HepG2 (cell line): Measurements from ENCODE around the gene FRAS1. TPM values are rescaled to one million over a fixed set of nuclear protein-coding genes. Genes with fewer than 3 reads are reported as not detected.

Experiments
- ATM ChIP-seq: fragments of 450-650 bp; IDR thresholded peaks from 2 replicates; pipeline ENCODE4 v1.7.1; 2017; ENCODE audit warnings: mild to moderate bottlenecking, borderline replicate concordance
- CENPT ChIP-seq: sonication (generic); formaldehyde crosslinking; IDR thresholded peaks from 2 replicates; pipeline ENCODE4 v1.8.0; 2022; ENCODE audit warnings: low read depth, mild to moderate bottlenecking, moderate library complexity, missing genetic modification reagents
- CHCHD3 ChIP-seq: sonication (generic); formaldehyde crosslinking; IDR thresholded peaks from 2 replicates; pipeline ENCODE4 v1.8.0; 2022; ENCODE audit warnings: mild to moderate bottlenecking, missing genetic modification reagents, moderate library complexity
- FOXP4 ChIP-seq: sonication (generic); formaldehyde crosslinking; IDR thresholded peaks from 2 replicates; pipeline ENCODE4 v1.4.0; 2020; ENCODE audit warnings: missing genetic modification reagents
- HOXA9 ChIP-seq: sonication (generic); formaldehyde crosslinking; IDR thresholded peaks from 2 replicates; pipeline ENCODE4 v1.8.1; 2022; ENCODE audit warnings: missing genetic modification reagents, mild to moderate bottlenecking, moderate library complexity, borderline replicate concordance
- MEF2D ChIP-seq: sonication (generic); formaldehyde crosslinking; IDR thresholded peaks from 2 replicates; pipeline ENCODE4 v1.5.1; 2020; ENCODE audit warnings: mild to moderate bottlenecking, missing genetic modification reagents
- POLR2A ChIP-seq, 2 experiments: IDR thresholded peaks; 2 replicates each; pipeline ENCODE4 v1.6.1; 2011; ENCODE audit warnings: low read depth in 2 of 2, low read length in 2 of 2, mild to moderate bottlenecking in 1 of 2, moderate library complexity in 1 of 2; ENCODE audit not compliant: insufficient read depth in 1 of 2
- SKI ChIP-seq: fragments of 450-650 bp; IDR thresholded peaks from one replicate; pipeline ENCODE4 v1.6.1; 2018; ENCODE audit warnings: mild to moderate bottlenecking; ENCODE audit not compliant: partially characterized antibody
- SRF ChIP-seq: IDR thresholded peaks from 2 replicates; pipeline ENCODE4 v1.6.1; 2011; ENCODE audit warnings: mild to moderate bottlenecking, low read depth, low read length, moderate library complexity
- TAF15 ChIP-seq: fragments of 200-400 bp; formaldehyde crosslinking; IDR thresholded peaks from one replicate; pipeline ENCODE4 v1.6.1; 2018; ENCODE audit warnings: mild to moderate bottlenecking, low read depth, low read length; ENCODE audit not compliant: poor library complexity, severe bottlenecking
- ZNF446 ChIP-seq: sonication (generic); formaldehyde crosslinking; IDR thresholded peaks from 2 replicates; pipeline ENCODE4 v1.5.0; 2020; ENCODE audit warnings: mild to moderate bottlenecking, missing genetic modification reagents
- ZNF724P ChIP-seq: sonication (generic); formaldehyde crosslinking; IDR thresholded peaks from 2 replicates; pipeline ENCODE4 v1.8.0; 2022; ENCODE audit warnings: missing genetic modification reagents, borderline replicate concordance
- ZSCAN9 ChIP-seq: IDR thresholded peaks from 2 replicates; pipeline ENCODE4 v1.6.1; 2016; ENCODE audit warnings: borderline replicate concordance
- polyA plus RNA-seq, 8 experiments: library from polyadenylated mRNA; depleted of rRNA in 3 of 8; stranded (reverse) in 7 of 8; unstranded in 1 of 8; fragments of >200 nt; fragmentation: Illumina TruSeq in 4 of 8; extraction: Trizol in 4 of 8; gene quantifications; 2 replicates each; pipeline versions ENCODE4 v1.2.1 to v1.2.3, GENCODE V29; 2011 to 2016; ENCODE audit warnings: low read depth in 4 of 8, missing spikeins in 1 of 8, mixed read lengths in 1 of 8; ENCODE audit not compliant: insufficient read depth in 1 of 8
- total RNA-seq, 5 experiments: library from RNA; depleted of rRNA; stranded (reverse); fragments of >200 nt; fragmentation: Illumina TruSeq; extraction: Trizol; gene quantifications; 2 replicates each; pipeline ENCODE4 v1.2.3, GENCODE V29; 2016; ENCODE audit warnings: low read depth in 1 of 5
- TF ChIP-seq, protein P1 (sequence below), 2 experiments: sonication (generic) in 1 of 2; formaldehyde crosslinking in 1 of 2; IDR thresholded peaks; 2 replicates each; pipeline versions ENCODE4 v1.6.1 to v1.9.0; 2014 to 2022; ENCODE audit warnings: antibody characterized with exemption in 1 of 2, borderline replicate concordance in 1 of 2, inconsistent platforms in 1 of 2, low read depth in 1 of 2, missing genetic modification reagents in 1 of 2
- TF ChIP-seq, protein P2 (sequence below): sonication (generic); formaldehyde crosslinking; IDR thresholded peaks from 2 replicates; pipeline ENCODE4 v1.5.1; 2020; ENCODE audit warnings: mild to moderate bottlenecking, moderate library complexity, missing genetic modification reagents
- TF ChIP-seq, protein P3 (sequence below): sonication (generic); formaldehyde crosslinking; IDR thresholded peaks from 2 replicates; pipeline ENCODE4 v1.4.0; 2020; ENCODE audit warnings: missing genetic modification reagents
- TF ChIP-seq, protein P4 (sequence below): sonication (generic); formaldehyde crosslinking; IDR thresholded peaks from 2 replicates; pipeline ENCODE4 v1.8.0; 2022; ENCODE audit warnings: missing genetic modification reagents, low read depth, mild to moderate bottlenecking, borderline replicate concordance

The FRAS1 gene
- total and polyA plus RNA-seq, 2 of the 13 experiments (the other 11 are each of a cell fraction or from before 2014, with no cell fraction given): 22.5 to 31.6 TPM

- TF ChIP-seq, protein P1, sequence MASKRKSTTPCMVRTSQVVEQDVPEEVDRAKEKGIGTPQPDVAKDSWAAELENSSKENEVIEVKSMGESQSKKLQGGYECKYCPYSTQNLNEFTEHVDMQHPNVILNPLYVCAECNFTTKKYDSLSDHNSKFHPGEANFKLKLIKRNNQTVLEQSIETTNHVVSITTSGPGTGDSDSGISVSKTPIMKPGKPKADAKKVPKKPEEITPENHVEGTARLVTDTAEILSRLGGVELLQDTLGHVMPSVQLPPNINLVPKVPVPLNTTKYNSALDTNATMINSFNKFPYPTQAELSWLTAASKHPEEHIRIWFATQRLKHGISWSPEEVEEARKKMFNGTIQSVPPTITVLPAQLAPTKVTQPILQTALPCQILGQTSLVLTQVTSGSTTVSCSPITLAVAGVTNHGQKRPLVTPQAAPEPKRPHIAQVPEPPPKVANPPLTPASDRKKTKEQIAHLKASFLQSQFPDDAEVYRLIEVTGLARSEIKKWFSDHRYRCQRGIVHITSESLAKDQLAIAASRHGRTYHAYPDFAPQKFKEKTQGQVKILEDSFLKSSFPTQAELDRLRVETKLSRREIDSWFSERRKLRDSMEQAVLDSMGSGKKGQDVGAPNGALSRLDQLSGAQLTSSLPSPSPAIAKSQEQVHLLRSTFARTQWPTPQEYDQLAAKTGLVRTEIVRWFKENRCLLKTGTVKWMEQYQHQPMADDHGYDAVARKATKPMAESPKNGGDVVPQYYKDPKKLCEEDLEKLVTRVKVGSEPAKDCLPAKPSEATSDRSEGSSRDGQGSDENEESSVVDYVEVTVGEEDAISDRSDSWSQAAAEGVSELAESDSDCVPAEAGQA (IDR thresholded peaks at IDR 0.05; ENCODE audit: low read depth): no peak
- TF ChIP-seq, protein P1 (CRISPR knock-in tag; IDR thresholded peaks at IDR 0.05; ENCODE audit: borderline replicate concordance): no peak
- TF ChIP-seq, protein P2, sequence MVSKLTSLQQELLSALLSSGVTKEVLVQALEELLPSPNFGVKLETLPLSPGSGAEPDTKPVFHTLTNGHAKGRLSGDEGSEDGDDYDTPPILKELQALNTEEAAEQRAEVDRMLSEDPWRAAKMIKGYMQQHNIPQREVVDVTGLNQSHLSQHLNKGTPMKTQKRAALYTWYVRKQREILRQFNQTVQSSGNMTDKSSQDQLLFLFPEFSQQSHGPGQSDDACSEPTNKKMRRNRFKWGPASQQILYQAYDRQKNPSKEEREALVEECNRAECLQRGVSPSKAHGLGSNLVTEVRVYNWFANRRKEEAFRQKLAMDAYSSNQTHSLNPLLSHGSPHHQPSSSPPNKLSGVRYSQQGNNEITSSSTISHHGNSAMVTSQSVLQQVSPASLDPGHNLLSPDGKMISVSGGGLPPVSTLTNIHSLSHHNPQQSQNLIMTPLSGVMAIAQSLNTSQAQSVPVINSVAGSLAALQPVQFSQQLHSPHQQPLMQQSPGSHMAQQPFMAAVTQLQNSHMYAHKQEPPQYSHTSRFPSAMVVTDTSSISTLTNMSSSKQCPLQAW (CRISPR knock-in tag): 0 out of 2 replicates have a peak, but pooled peaks have one; percentile 25
- TF ChIP-seq, protein P3, sequence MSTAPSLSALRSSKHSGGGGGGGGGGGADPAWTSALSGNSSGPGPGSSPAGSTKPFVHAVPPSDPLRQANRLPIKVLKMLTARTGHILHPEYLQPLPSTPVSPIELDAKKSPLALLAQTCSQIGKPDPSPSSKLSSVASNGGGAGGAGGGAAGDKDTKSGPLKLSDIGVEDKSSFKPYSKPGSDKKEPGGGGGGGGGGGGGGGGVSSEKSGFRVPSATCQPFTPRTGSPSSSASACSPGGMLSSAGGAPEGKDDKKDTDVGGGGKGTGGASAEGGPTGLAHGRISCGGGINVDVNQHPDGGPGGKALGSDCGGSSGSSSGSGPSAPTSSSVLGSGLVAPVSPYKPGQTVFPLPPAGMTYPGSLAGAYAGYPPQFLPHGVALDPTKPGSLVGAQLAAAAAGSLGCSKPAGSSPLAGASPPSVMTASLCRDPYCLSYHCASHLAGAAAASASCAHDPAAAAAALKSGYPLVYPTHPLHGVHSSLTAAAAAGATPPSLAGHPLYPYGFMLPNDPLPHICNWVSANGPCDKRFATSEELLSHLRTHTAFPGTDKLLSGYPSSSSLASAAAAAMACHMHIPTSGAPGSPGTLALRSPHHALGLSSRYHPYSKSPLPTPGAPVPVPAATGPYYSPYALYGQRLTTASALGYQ (CRISPR knock-in tag): no peak
- TF ChIP-seq FOXP4 (CRISPR knock-in tag): peak; percentile 49; the same call in 1 of the 2 replicates
- TF ChIP-seq ZNF446: no peak
- TF ChIP-seq, protein P4, sequence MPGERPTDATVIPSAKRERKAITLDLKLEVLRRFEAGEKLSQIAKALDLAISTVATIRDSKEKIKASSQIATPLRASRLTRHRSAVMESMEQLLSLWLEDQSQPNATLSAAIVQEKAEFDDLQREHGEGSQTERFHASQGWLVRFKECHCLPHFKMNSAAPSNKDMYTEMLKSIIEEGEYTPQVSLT: no peak
- TF ChIP-seq HOXA9 (CRISPR knock-in tag): no peak
- TF ChIP-seq CHCHD3 (CRISPR knock-in tag): no peak
- TF ChIP-seq ZSCAN9 (CRISPR knock-in tag): 0 out of 2 replicates have a peak, but pooled peaks have one; percentile 29
- no peak for TF ChIP-seq CENPT
- no peak for TF ChIP-seq TAF15
- peak; percentile 51; the same call in 1 of the 2 replicates for TF ChIP-seq MEF2D (CRISPR knock-in tag)
- no peak for TF ChIP-seq POLR2A (IDR thresholded peaks at IDR 0.05; ENCODE audit: insufficient read depth in 1 of 2, low read depth in 2 of 2, low read length in 2 of 2)
- TF ChIP-seq SRF: no peak
- no peak for TF ChIP-seq ZNF724P
- peak; percentile 33 for TF ChIP-seq SKI
- no peak for TF ChIP-seq ATM
These were observed 456.4 kb downstream of the FRAS1 start (continued) for GRCh38 chr4:78513411-78513975.
